ENCODE results near the gene RPN2. TPM values are rescaled to one million over a fixed set of nuclear protein-coding genes. Genes with fewer than 3 reads are reported as not detected.

RPN2 gene
- total RNA-seq, 2 donors from 2014 or later = 154 to 269 TPM

- intact Hi-C loops (cut with DNase I) = loop anchor here (10.0 kb wide), 1 partner anchor 67 kb away; no protein-coding TSS in a partner anchor
- Histone ChIP-seq H3K4me3 (no peak within 1 kb of the TSS), H3K36me3 (no peaks in the 10 kb centered on the region), H3K27me3 (no peaks in the 10 kb centered on the region), H3K4me1 (no peaks in the 10 kb centered on the region), H3K9ac (ENCODE audit: low read depth in 2 of 2, low read length in 2 of 2) (no peak within 1 kb of the TSS), H3K27ac (no peak within 1 kb of the TSS), H3K9me3 (no peaks in the 10 kb centered on the region)
- DNase-seq = no peak
- TF ChIP-seq CTCF (IDR thresholded peaks at IDR 0.05) = no peak
These were observed 82.6 kb downstream of the RPN2 start, which contains the start of gene GHRH for GRCh38 chr20:37261714-37262113. Gene GHRH, minus strand, starts transcription at chr20:37261814. Its CDS starts 4,925 bp downstream, at chr20:37256889.

GRCh38 chr20:37262505-37262904 lies 83.4 kb downstream of the RPN2 start:
- intact Hi-C loops (cut with DNase I) = loop anchor here (10.0 kb wide), 1 partner anchor 68 kb away; no protein-coding TSS in a partner anchor
- no peak overlapping the region for H3K4me3 ChIP-seq
- H3K9ac ChIP-seq (ENCODE audit: low read depth in 2 of 2, low read length in 2 of 2) = no peak overlapping the region
- no peaks in the 10 kb centered on the region for H3K4me1 ChIP-seq
- no peaks in the 10 kb centered on the region for H3K36me3 ChIP-seq
- TF ChIP-seq CTCF (IDR thresholded peaks at IDR 0.05) = no peak
- H3K27ac ChIP-seq = no peak overlapping the region
- H3K9me3 ChIP-seq = no peaks in the 10 kb centered on the region
- no peaks in the 10 kb centered on the region for H3K27me3 ChIP-seq
- DNase-seq = no peak

- Histone ChIP-seq H3K27ac (no peak overlapping the region), H3K4me1 (no peaks in the 10 kb centered on the region), H3K27me3 (no peaks in the 10 kb centered on the region), H3K9ac (ENCODE audit: low read depth in 2 of 2, low read length in 2 of 2) (no peak overlapping the region), H3K4me3 (no peak overlapping the region), H3K36me3 (no peaks in the 10 kb centered on the region), H3K9me3 (no peaks in the 10 kb centered on the region)
- intact Hi-C loops (cut with DNase I) = loop anchor here (10.0 kb wide), 1 partner anchor 69 kb away; no protein-coding TSS in a partner anchor
- no peak for TF ChIP-seq CTCF (IDR thresholded peaks at IDR 0.05)
- no peak for DNase-seq
These were observed 84.6 kb downstream of the RPN2 start for GRCh38 chr20:37263686-37264085.

- Histone ChIP-seq H3K27me3 (no peaks in the 10 kb centered on the region), H3K4me3 (no peak overlapping the region), H3K9me3 (no peaks in the 10 kb centered on the region), H3K4me1 (no peaks in the 10 kb centered on the region), H3K27ac (no peak overlapping the region), H3K9ac (ENCODE audit: low read depth in 2 of 2, low read length in 2 of 2) (no peak overlapping the region), H3K36me3 (no peaks in the 10 kb centered on the region)
- intact Hi-C loops (cut with DNase I) = loop anchor here (10.0 kb wide), 1 partner anchor 70 kb away; no protein-coding TSS in a partner anchor
- TF ChIP-seq CTCF (IDR thresholded peaks at IDR 0.05) = no peak
- DNase-seq = no peak
These were observed 86.0 kb downstream of the RPN2 start for GRCh38 chr20:37265152-37265551.

GRCh38 chr20:37266940-37267666 lies 88.0 kb downstream of the RPN2 start:
- no peaks in the 10 kb centered on the region for H3K27me3 ChIP-seq
- no peaks in the 10 kb centered on the region for H3K9me3 ChIP-seq
- DNase-seq = no peak
- H3K36me3 ChIP-seq = no peaks in the 10 kb centered on the region
- no peak overlapping the region for H3K9ac ChIP-seq (ENCODE audit: low read depth in 2 of 2, low read length in 2 of 2)
- H3K4me1 ChIP-seq = no peaks in the 10 kb centered on the region
- no peak overlapping the region for H3K4me3 ChIP-seq
- intact Hi-C loops (cut with DNase I) = loop anchor here (10.0 kb wide), 1 partner anchor 72 kb away; no protein-coding TSS in a partner anchor
- no peak for TF ChIP-seq CTCF (IDR thresholded peaks at IDR 0.05)
- H3K27ac ChIP-seq = no peak overlapping the region
